Esophagus squamous epithelium (tissue), 5 donors: ENCODE data around the gene CDKL2. TPM values are rescaled to one million over a fixed set of nuclear protein-coding genes. Genes with fewer than 3 reads are reported as not detected.
"Not testable (repeated sequence)": the region's sequence is repeated elsewhere in the genome, so short reads cannot be mapped to it uniquely, and the experiment has no call there.

Experiments used
- DNase-seq: peaks from one replicate; lab custom pipeline; 2025; lab: John Stamatoyannopoulos, UW
- H3K27ac ChIP-seq, 4 donors: fragments of 200-600 bp; sonication (generic); one replicate each; pipeline ENCODE4 v1.5.1; 2016 to 2019; ENCODE audit warnings: mild to moderate bottlenecking in 1 of 4
- H3K27me3 ChIP-seq, 4 donors: fragments of 200-600 bp; sonication (generic); 1 replicate in 3 of 4; 2 replicates in 1 of 4; pipeline versions ENCODE4 v1.5.1 to v1.6.0; 2017 to 2021; ENCODE audit warnings: antibody characterized with exemption in 1 of 4
- H3K36me3 ChIP-seq, 3 donors: fragments of 200-600 bp; sonication (generic); one replicate each; pipeline ENCODE4 v1.5.1; 2016 to 2019
- H3K4me1 ChIP-seq, 3 donors: fragments of 200-600 bp; sonication (generic); one replicate each; pipeline ENCODE4 v1.5.1; 2017 to 2019
- H3K4me3 ChIP-seq, 4 donors: fragments of 200-600 bp; sonication (generic); 1 replicate in 3 of 4; 2 replicates in 1 of 4; pipeline ENCODE4 v1.5.1; 2016 to 2019; ENCODE audit warnings: mild to moderate bottlenecking in 2 of 4, moderate library complexity in 1 of 4
- H3K9me3 ChIP-seq, 3 donors: fragments of 200-600 bp; sonication (generic); one replicate each; pipeline ENCODE4 v1.5.1; 2016 to 2019
- POLR2A ChIP-seq, 4 donors: fragments of 450-650 bp; IDR thresholded peaks; one replicate each; pipeline ENCODE4 v1.6.1; 2017; ENCODE audit warnings: antibody characterized with exemption in 4 of 4, mild to moderate bottlenecking in 4 of 4, moderate library complexity in 3 of 4
- WGBS, 2 donors: methylation state at CpG; one replicate each; pipeline ENCODE4 v1.1.5; 2018; 5-methylcytosine and 5-hydroxymethylcytosine counted together
- intact Hi-C: fragments of 100-400 bp; cut with DNase I; formaldehyde crosslinking; loops from one replicate; pipeline ENCODE4 v1.15.0; 2022
- small RNA-seq, 4 donors: library from RNA; depleted of rRNA; stranded (forward); fragments of <200 nt; gene quantifications; one replicate each; pipeline ENCODE3, GENCODE V24; 2016
- total RNA-seq, 4 donors: library from RNA; depleted of rRNA; stranded (reverse); fragments of >200 nt; gene quantifications; one replicate each; pipeline ENCODE4 v1.1.0, GENCODE V29; 2016
- TF ChIP-seq, protein P1 (sequence below), 6 experiments: fragments of 450-650 bp in 4 of 6; fragments of 200-600 bp in 2 of 6; sonication (generic) in 2 of 6; IDR thresholded peaks; one replicate each; pipeline ENCODE4 v1.5.1; 2016 to 2019; ENCODE audit warnings: antibody characterized with exemption in 6 of 6, mild to moderate bottlenecking in 4 of 6, moderate library complexity in 4 of 6
- donor health status: DM: yes; HTN: yes; CAD: no.

CDKL2 gene
- total RNA-seq, 4 donors from 2014 or later, result 0.13 to 1.3 (median 0.71) TPM

GRCh38 chr4:75542824-75543223 is 87.5 kb downstream of the CDKL2 start:
- DNase-seq, result no peak

GRCh38 chr4:75537308-75537707 is 93.0 kb downstream of the CDKL2 start:
- Histone ChIP-seq H3K9me3 (peaks cover 0 to 13% (median 8%) of the 10 kb centered on the region in 3 donors), H3K36me3 (peaks cover 0 to 15% (median 0%) of the 10 kb centered on the region in 3 donors)
- DNase-seq, H3K27ac ChIP-seq, intact Hi-C loops, H3K27me3 ChIP-seq, H3K4me1 ChIP-seq, H3K4me3 ChIP-seq: not testable (repeated sequence)
- WGBS, 2 donors, result 91 to 94% methylated on average over 6 of the region's 6 CpGs

More at GRCh38 chr4:75542824-75543223, 87.5 kb downstream of the CDKL2 start:
- intact Hi-C loops, result no loop called here
- no peaks in the 10 kb centered on the region for H3K9me3 ChIP-seq
- no peak for TF ChIP-seq POLR2A (IDR thresholded peaks at IDR 0.05)
- TF ChIP-seq, protein P1, sequence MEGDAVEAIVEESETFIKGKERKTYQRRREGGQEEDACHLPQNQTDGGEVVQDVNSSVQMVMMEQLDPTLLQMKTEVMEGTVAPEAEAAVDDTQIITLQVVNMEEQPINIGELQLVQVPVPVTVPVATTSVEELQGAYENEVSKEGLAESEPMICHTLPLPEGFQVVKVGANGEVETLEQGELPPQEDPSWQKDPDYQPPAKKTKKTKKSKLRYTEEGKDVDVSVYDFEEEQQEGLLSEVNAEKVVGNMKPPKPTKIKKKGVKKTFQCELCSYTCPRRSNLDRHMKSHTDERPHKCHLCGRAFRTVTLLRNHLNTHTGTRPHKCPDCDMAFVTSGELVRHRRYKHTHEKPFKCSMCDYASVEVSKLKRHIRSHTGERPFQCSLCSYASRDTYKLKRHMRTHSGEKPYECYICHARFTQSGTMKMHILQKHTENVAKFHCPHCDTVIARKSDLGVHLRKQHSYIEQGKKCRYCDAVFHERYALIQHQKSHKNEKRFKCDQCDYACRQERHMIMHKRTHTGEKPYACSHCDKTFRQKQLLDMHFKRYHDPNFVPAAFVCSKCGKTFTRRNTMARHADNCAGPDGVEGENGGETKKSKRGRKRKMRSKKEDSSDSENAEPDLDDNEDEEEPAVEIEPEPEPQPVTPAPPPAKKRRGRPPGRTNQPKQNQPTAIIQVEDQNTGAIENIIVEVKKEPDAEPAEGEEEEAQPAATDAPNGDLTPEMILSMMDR (IDR thresholded peaks at IDR 0.05), result no peak
- H3K36me3 ChIP-seq, result peaks cover 0 to 16% (median 0%) of the 10 kb centered on the region in 3 donors
- H3K4me3 ChIP-seq, result no peak overlapping the region
- no peak overlapping the region for H3K27ac ChIP-seq
- no peaks in the 10 kb centered on the region for H3K27me3 ChIP-seq
- H3K4me1 ChIP-seq, result no peaks in the 10 kb centered on the region

DNA sequence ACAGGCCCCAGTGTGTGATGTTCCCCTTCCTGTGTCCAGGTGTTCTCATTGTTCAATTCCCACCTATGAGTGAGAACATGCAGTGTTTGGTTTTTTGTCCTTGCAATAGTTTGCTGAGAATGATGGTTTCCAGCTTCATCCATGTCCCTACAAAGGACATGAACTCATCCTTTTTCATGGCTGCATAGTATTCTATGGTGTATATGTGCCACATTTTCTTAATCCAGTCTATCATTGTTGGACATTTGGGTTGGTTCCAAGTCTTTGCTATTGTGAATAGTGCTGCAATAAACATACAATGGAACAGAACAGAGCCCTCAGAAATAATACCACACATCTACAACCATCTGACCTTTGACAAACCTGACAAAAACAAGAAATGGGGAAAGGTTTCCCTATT is 96.4 kb downstream of the CDKL2 start:
- peaks cover 0 to 48% (median 4%) of the 10 kb centered on the region in 3 donors for H3K36me3 ChIP-seq

DNA sequence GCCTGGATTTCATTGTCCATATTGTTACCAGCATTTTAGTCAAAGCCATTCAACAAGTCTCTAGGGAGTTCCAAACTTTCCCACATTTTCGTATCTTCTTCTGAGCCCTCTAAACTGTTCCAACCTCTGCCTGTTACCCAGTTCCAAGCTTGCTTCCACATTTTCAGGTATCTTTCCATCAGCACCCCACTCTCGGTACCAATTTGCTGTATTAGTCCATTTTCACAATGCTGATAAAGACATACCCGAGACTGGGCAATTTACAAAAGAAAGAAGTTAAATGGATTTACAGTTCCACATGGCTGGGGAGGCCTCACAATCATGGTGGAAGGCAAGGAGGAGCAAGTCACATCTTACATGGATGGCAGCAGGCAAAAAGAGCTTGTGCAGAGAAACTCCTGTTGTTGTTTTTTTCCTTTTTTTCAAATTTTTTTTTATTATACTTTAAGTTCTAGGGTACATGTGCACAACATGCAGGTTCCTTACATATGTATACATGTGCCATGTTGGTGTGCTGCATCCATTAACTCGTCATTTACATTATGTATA is 96.9 kb downstream of the CDKL2 start:
- 91 to 95% methylated on average over 4 of the region's 4 CpGs for WGBS, 2 donors

More for the DNA sequence above, 96.4 kb downstream of the CDKL2 start:
- H3K27ac ChIP-seq, intact Hi-C loops, H3K4me3 ChIP-seq, H3K4me1 ChIP-seq, H3K27me3 ChIP-seq, DNase-seq: not testable (repeated sequence)
- H3K9me3 ChIP-seq, result peaks cover 0 to 26% (median 8%) of the 10 kb centered on the region in 3 donors

GRCh38 chr4:75531536-75532143 is 98.7 kb downstream of the CDKL2 start:
- Histone ChIP-seq H3K36me3 (peaks cover 4 to 71% (median 7%) of the 10 kb centered on the region in 3 donors), H3K9me3 (peaks cover 0 to 26% (median 8%) of the 10 kb centered on the region in 3 donors)
- H3K27me3 ChIP-seq, DNase-seq, intact Hi-C loops, H3K4me3 ChIP-seq, H3K4me1 ChIP-seq, H3K27ac ChIP-seq: not testable (repeated sequence)
- WGBS, 2 donors, result 96% methylated on average over 5 to 7 of the region's 7 CpGs

More for the DNA sequence above, 96.9 kb downstream of the CDKL2 start:
- H3K4me3 ChIP-seq, H3K27me3 ChIP-seq, H3K27ac ChIP-seq, DNase-seq, H3K4me1 ChIP-seq, intact Hi-C loops: not testable (repeated sequence)
- H3K9me3 ChIP-seq, result peaks cover 0 to 26% (median 8%) of the 10 kb centered on the region in 3 donors
- H3K36me3 ChIP-seq, result peaks cover 0 to 53% (median 4%) of the 10 kb centered on the region in 3 donors

GRCh38 chr4:75530556-75531322 is 99.6 kb downstream of the CDKL2 start:
- Histone ChIP-seq H3K27me3 (no peaks in the 10 kb centered on the region), H3K9me3 (peaks cover 0 to 26% (median 8%) of the 10 kb centered on the region in 3 donors), H3K36me3 (peaks cover 4 to 80% (median 9%) of the 10 kb centered on the region in 3 donors), H3K4me1 (no peaks in the 10 kb centered on the region), H3K4me3 (no peak overlapping the region), H3K27ac (no peak overlapping the region)
- intact Hi-C loops, result no loop called here
- WGBS, 2 donors, result 91 to 100% methylated on average over 2 of the region's 2 CpGs
- TF ChIP-seq POLR2A (IDR thresholded peaks at IDR 0.05), result no peak
- TF ChIP-seq, protein P1 (IDR thresholded peaks at IDR 0.05), result no peak
- DNase-seq, result no peak

Small RNAs within 50 kb of the gene (small RNA-seq; reads per million reads assigned to genes)
- gene RF00019, result 0 reads per million in 4 donors

Other genes starting within 250 kb of the CDKL2 start
- gene RCHY1, start 116.1 kb downstream of the CDKL2 start, total RNA-seq, result 10 to 100 TPM; 11.6 to 27.5 (median 15.1) TPM
- 10 to 100 TPM in 1 of 4 donors, 1 to 10 TPM in 3; 5.3 to 17.9 (median 7.3) TPM for gene THAP6, start 116.1 kb downstream of the CDKL2 start, total RNA-seq
- gene ODAPH, start 74.5 kb downstream of the CDKL2 start, total RNA-seq, result under 1 TPM in 1 of 4 donors, not detected in 3; 0.23 TPM
- gene G3BP2, start 42.9 kb upstream of the CDKL2 start, total RNA-seq, result 10 to 100 TPM; 51.5 to 90.2 (median 65.1) TPM
- gene USO1, start 94.0 kb upstream of the CDKL2 start, total RNA-seq, result 10 to 100 TPM; 49.0 to 79.2 (median 69.8) TPM